ENCODE measurements around the gene GRIN2A. TPM values are rescaled to one million over a fixed set of nuclear protein-coding genes. Genes with fewer than 3 reads are reported as not detected.

GRIN2A gene
- total and polyA plus RNA-seq, 2 experiments from 2014 or later = not detected

GRCh38 chr16:10078541-10078949 is 103.7 kb downstream of the GRIN2A start:
- no peak overlapping the region for H2AFZ ChIP-seq
- 13 to 16% methylated on average over 7 of the region's 7 CpGs for WGBS, 2 experiments (ENCODE audit: low coverage in 1 of 2, low lambda C conversion rate in 2 of 2, missing lambda C conversion rate in 2 of 2)
- H3K9me2 ChIP-seq (ENCODE audit: insufficient read depth) = no peaks in the 10 kb centered on the region
- no peak overlapping the region for H3K9ac ChIP-seq
- in situ Hi-C loops (cut with MboI) = no loop called here
- H3K4me2 ChIP-seq (ENCODE audit: unreplicated experiment) = no peak overlapping the region
- H3K27me3 ChIP-seq (replicated peaks; ENCODE audit: insufficient read depth) = no peaks in the 10 kb centered on the region
- TF ChIP-seq EZH2phosphoT487 (IDR thresholded peaks at IDR 0.05; ENCODE audit: insufficient read depth, low read depth) (no peak), EZH2 (IDR thresholded peaks at IDR 0.05; ENCODE audit: insufficient read depth, poor library complexity, severe bottlenecking) (no peak)
- no peak overlapping the region for H3K4me3 ChIP-seq
- H3K4me1 ChIP-seq (ENCODE audit: insufficient read depth) = no peaks in the 10 kb centered on the region
- no peaks in the 10 kb centered on the region for H3F3A ChIP-seq (ENCODE audit: insufficient read depth)
- H3K79me2 ChIP-seq (ENCODE audit: insufficient read depth) = no peaks in the 10 kb centered on the region
- no peak for DNase-seq
- H3K27ac ChIP-seq = no peak overlapping the region
- H4K20me1 ChIP-seq (ENCODE audit: insufficient read depth) = no peaks in the 10 kb centered on the region
- H3K36me3 ChIP-seq (ENCODE audit: low read depth) = no peaks in the 10 kb centered on the region
- H3K9me3 ChIP-seq (ENCODE audit: low read depth) = no peaks in the 10 kb centered on the region

- no peak overlapping the region for H3K4me2 ChIP-seq (ENCODE audit: unreplicated experiment)
These were observed 104.4 kb downstream of the GRIN2A start for GRCh38 chr16:10077861-10078260.

GRCh38 chr16:10076037-10076436 is 106.2 kb downstream of the GRIN2A start:
- no peaks in the 10 kb centered on the region for H3K79me2 ChIP-seq (ENCODE audit: insufficient read depth)
- no peaks in the 10 kb centered on the region for H3K27me3 ChIP-seq (replicated peaks; ENCODE audit: insufficient read depth)
- no peak overlapping the region for H3K9ac ChIP-seq
- no peak overlapping the region for H3K4me2 ChIP-seq (ENCODE audit: unreplicated experiment)
- no peak for DNase-seq
- WGBS, 2 experiments (ENCODE audit: low coverage in 1 of 2, low lambda C conversion rate in 2 of 2, missing lambda C conversion rate in 2 of 2) = 33 to 36% methylated on average over 5 of the region's 5 CpGs
- H3F3A ChIP-seq (ENCODE audit: insufficient read depth) = no peaks in the 10 kb centered on the region
- in situ Hi-C loops (cut with MboI) = no loop called here
- H2AFZ ChIP-seq = no peak overlapping the region
- H3K9me2 ChIP-seq (ENCODE audit: insufficient read depth) = no peaks in the 10 kb centered on the region
- H3K36me3 ChIP-seq (ENCODE audit: low read depth) = no peaks in the 10 kb centered on the region
- H4K20me1 ChIP-seq (ENCODE audit: insufficient read depth) = no peaks in the 10 kb centered on the region
- no peak overlapping the region for H3K4me3 ChIP-seq
- no peak for TF ChIP-seq EZH2 (IDR thresholded peaks at IDR 0.05; ENCODE audit: insufficient read depth, poor library complexity, severe bottlenecking)
- TF ChIP-seq EZH2phosphoT487 (IDR thresholded peaks at IDR 0.05; ENCODE audit: insufficient read depth, low read depth) = no peak
- H3K27ac ChIP-seq = no peak overlapping the region
- no peaks in the 10 kb centered on the region for H3K4me1 ChIP-seq (ENCODE audit: insufficient read depth)
- H3K9me3 ChIP-seq (ENCODE audit: low read depth) = no peaks in the 10 kb centered on the region

More at GRCh38 chr16:10077861-10078260, 104.4 kb downstream of the GRIN2A start:
- Histone ChIP-seq H4K20me1 (ENCODE audit: insufficient read depth) (no peaks in the 10 kb centered on the region), H2AFZ (no peak overlapping the region), H3K4me3 (no peak overlapping the region), H3K9me2 (ENCODE audit: insufficient read depth) (no peaks in the 10 kb centered on the region), H3K9ac (no peak overlapping the region), H3K36me3 (ENCODE audit: low read depth) (no peaks in the 10 kb centered on the region), H3K27me3 (replicated peaks; ENCODE audit: insufficient read depth) (no peaks in the 10 kb centered on the region), H3K9me3 (ENCODE audit: low read depth) (no peaks in the 10 kb centered on the region), H3F3A (ENCODE audit: insufficient read depth) (no peaks in the 10 kb centered on the region), H3K27ac (no peak overlapping the region), H3K79me2 (ENCODE audit: insufficient read depth) (no peaks in the 10 kb centered on the region), H3K4me1 (ENCODE audit: insufficient read depth) (no peaks in the 10 kb centered on the region)
- WGBS, 2 experiments (ENCODE audit: low coverage in 1 of 2, low lambda C conversion rate in 2 of 2, missing lambda C conversion rate in 2 of 2) = 23 to 35% methylated on average over 5 to 6 of the region's 6 CpGs
- no peak for TF ChIP-seq EZH2phosphoT487 (IDR thresholded peaks at IDR 0.05; ENCODE audit: insufficient read depth, low read depth)
- TF ChIP-seq EZH2 (IDR thresholded peaks at IDR 0.05; ENCODE audit: insufficient read depth, poor library complexity, severe bottlenecking) = no peak
- no peak for DNase-seq
- in situ Hi-C loops (cut with MboI) = no loop called here

- WGBS, 2 experiments (ENCODE audit: low coverage in 1 of 2, low lambda C conversion rate in 2 of 2, missing lambda C conversion rate in 2 of 2) = 39 to 40% methylated on average over 4 of the region's 4 CpGs
These were observed 111.6 kb downstream of the GRIN2A start for GRCh38 chr16:10070591-10070990.

GRCh38 chr16:10069374-10069773 is 112.9 kb downstream of the GRIN2A start:
- Histone ChIP-seq H3K27ac (no peak overlapping the region), H4K20me1 (ENCODE audit: insufficient read depth) (no peaks in the 10 kb centered on the region), H3F3A (ENCODE audit: insufficient read depth) (no peaks in the 10 kb centered on the region), H3K36me3 (ENCODE audit: low read depth) (no peaks in the 10 kb centered on the region), H3K4me3 (no peak overlapping the region), H3K9ac (no peak overlapping the region), H2AFZ (no peak overlapping the region), H3K4me1 (ENCODE audit: insufficient read depth) (no peaks in the 10 kb centered on the region), H3K9me3 (ENCODE audit: low read depth) (no peaks in the 10 kb centered on the region), H3K79me2 (ENCODE audit: insufficient read depth) (no peaks in the 10 kb centered on the region), H3K4me2 (ENCODE audit: unreplicated experiment) (no peak overlapping the region), H3K9me2 (ENCODE audit: insufficient read depth) (no peaks in the 10 kb centered on the region), H3K27me3 (replicated peaks; ENCODE audit: insufficient read depth) (no peaks in the 10 kb centered on the region)
- 16 to 24% methylated on average over 3 of the region's 3 CpGs for WGBS, 2 experiments (ENCODE audit: low coverage in 1 of 2, low lambda C conversion rate in 2 of 2, missing lambda C conversion rate in 2 of 2)
- TF ChIP-seq EZH2 (IDR thresholded peaks at IDR 0.05; ENCODE audit: insufficient read depth, poor library complexity, severe bottlenecking) (no peak), EZH2phosphoT487 (IDR thresholded peaks at IDR 0.05; ENCODE audit: insufficient read depth, low read depth) (no peak)
- in situ Hi-C loops (cut with MboI) = no loop called here
- no peak for DNase-seq

More at GRCh38 chr16:10070591-10070990, 111.6 kb downstream of the GRIN2A start:
- no peaks in the 10 kb centered on the region for H3F3A ChIP-seq (ENCODE audit: insufficient read depth)
- in situ Hi-C loops (cut with MboI) = no loop called here
- no peaks in the 10 kb centered on the region for H3K79me2 ChIP-seq (ENCODE audit: insufficient read depth)
- TF ChIP-seq EZH2phosphoT487 (IDR thresholded peaks at IDR 0.05; ENCODE audit: insufficient read depth, low read depth) (no peak), EZH2 (IDR thresholded peaks at IDR 0.05; ENCODE audit: insufficient read depth, poor library complexity, severe bottlenecking) (no peak)
- no peak for DNase-seq
- no peaks in the 10 kb centered on the region for H3K9me3 ChIP-seq (ENCODE audit: low read depth)
- H3K9me2 ChIP-seq (ENCODE audit: insufficient read depth) = no peaks in the 10 kb centered on the region
- H3K27ac ChIP-seq = no peak overlapping the region
- H3K9ac ChIP-seq = no peak overlapping the region
- no peaks in the 10 kb centered on the region for H3K4me1 ChIP-seq (ENCODE audit: insufficient read depth)
- no peak overlapping the region for H3K4me3 ChIP-seq
- H3K27me3 ChIP-seq (replicated peaks; ENCODE audit: insufficient read depth) = no peaks in the 10 kb centered on the region
- H4K20me1 ChIP-seq (ENCODE audit: insufficient read depth) = no peaks in the 10 kb centered on the region
- no peak overlapping the region for H2AFZ ChIP-seq
- no peaks in the 10 kb centered on the region for H3K36me3 ChIP-seq (ENCODE audit: low read depth)
- no peak overlapping the region for H3K4me2 ChIP-seq (ENCODE audit: unreplicated experiment)

Measured in GM23248 (cell line).